ENCODE measurements around the gene SPNS3.

Gene SPNS3

DNA sequence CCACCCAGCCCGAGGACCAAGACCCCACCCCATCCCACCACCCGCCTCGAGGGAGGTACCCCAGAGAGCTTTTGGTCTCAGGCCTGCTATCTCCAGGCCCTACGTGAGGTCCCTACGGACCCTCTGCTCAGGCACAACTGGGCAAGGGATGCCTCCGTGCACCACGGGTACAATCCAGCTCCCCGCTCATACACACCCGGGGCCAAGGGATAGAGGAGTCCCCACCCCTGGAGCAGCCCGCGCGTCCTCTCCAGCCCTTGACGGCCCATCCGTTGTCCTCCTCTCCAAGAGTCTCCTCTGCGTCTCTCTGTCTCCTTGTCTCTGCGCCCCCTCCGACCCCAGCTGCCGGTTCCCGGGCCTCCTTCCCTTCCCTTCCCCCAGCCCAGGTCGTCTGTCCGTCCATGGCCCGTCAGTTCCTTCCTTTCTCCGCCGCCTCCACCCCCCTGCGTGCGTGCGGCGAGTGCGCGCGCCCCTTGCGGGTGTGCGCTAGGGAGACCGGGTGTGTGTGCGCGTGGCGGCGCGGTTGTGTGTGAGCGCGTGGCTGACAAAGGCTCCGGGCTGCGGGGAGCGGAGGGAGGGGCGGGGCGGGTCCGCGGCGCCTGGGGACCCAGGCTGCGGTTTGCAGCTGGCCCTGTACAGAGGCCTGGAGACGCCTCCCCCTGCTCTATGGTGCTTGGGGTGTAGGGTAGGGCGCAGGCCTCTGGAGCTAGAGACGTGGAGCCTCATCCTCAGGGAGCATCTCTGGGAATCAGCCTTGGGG is 65.9 kb downstream of the SPNS3 start:
- Histone ChIP-seq H3K9ac (ENCODE audit: low read length in 5 of 5) (peak overlapping the region in 3 of 5 donors; percentile 59 to 79 (median 64)), H3K4me3 (ENCODE audit: low read depth in 1 of 5, low read length in 5 of 5) (peak overlapping the region; percentile 54 to 84 (median 69)), H3K9me3 (ENCODE audit: control insufficient read depth in 5 of 5, low read length in 5 of 5) (no peaks in the 10 kb centered on the region), H3K27ac (ENCODE audit: low read depth, low read length) (no peak overlapping the region), H3K4me1 (ENCODE audit: control insufficient read depth in 5 of 5, insufficient read depth in 5 of 5, low read length in 5 of 5) (peaks cover 6 to 59% (median 32%) of the 10 kb centered on the region in 5 donors), H3K36me3 (ENCODE audit: control insufficient read depth in 5 of 5, insufficient read depth in 5 of 5, low read length in 5 of 5) (no peaks in the 10 kb centered on the region), H3K27me3 (ENCODE audit: control insufficient read depth in 5 of 5, insufficient read depth in 4 of 5, low read length in 5 of 5) (peaks cover 6 to 37% (median 34%) of the 10 kb centered on the region in 5 donors)

DNA sequence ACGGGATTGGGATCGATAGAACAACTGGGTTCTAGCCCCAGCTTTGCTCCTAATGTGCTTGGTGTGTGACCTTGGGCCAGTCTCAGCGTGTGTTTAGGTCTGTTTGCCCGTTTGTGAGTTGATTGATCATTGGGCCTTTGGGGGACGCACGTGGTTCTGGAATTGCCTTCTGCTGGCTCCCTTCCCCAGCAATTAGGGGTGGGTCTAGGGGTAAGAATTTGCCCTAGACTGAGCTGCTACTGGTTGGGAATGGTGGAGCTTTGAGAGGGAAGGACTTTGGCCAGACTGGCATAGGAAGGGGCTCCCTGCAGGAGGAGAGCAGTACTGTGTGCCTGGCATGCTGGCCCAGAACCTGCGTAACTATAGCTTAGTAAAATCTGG is 66.4 kb downstream of the SPNS3 start:
- H3K27ac ChIP-seq (ENCODE audit: low read depth, low read length), result no peak overlapping the region

DNA sequence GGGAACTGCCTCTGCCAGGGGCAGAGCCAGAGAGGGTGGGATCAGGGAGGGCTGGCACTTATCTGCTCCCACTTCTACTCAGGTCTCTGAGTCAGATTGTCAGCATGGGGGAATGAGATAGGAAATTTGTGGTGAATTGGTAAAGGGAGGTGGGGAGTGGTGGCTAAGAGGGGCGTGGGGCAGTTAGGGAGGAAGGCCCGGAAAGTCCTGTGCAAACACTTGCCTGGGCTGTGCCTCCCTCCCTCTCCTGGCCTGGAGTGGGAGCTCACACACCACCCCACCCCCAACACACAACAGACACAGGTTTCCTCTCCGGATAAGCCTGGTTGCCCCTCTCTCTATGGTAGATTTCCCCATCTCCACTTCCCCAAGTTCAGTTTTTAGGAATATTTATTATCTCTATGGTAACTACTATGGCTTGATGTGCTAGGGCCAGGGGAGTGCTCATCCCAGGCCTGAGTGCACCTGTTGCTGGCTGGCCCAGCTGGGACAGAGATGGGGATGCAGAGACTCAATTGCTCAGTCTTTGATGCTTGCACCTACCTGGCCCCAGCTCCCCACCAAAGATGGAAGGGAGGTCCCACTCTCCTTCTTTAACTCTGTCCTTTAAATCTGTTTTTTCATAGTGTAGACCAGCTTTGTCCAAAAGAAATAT is 67.7 kb downstream of the SPNS3 start:
- no peaks in the 10 kb centered on the region for H3K36me3 ChIP-seq (ENCODE audit: control insufficient read depth in 5 of 5, insufficient read depth in 5 of 5, low read length in 5 of 5)
- no peaks in the 10 kb centered on the region for H3K9me3 ChIP-seq (ENCODE audit: control insufficient read depth in 5 of 5, low read length in 5 of 5)
- peaks cover 6 to 37% (median 34%) of the 10 kb centered on the region in 5 donors for H3K27me3 ChIP-seq (ENCODE audit: control insufficient read depth in 5 of 5, insufficient read depth in 4 of 5, low read length in 5 of 5)
- no peak overlapping the region for H3K27ac ChIP-seq (ENCODE audit: low read depth, low read length)
- H3K4me1 ChIP-seq (ENCODE audit: control insufficient read depth in 5 of 5, insufficient read depth in 5 of 5, low read length in 5 of 5), result peaks cover 9 to 77% (median 49%) of the 10 kb centered on the region in 5 donors
- H3K9ac ChIP-seq (ENCODE audit: low read length in 5 of 5), result no peak overlapping the region
- peak overlapping the region in 2 of 5 donors; percentile 19 to 84 for H3K4me3 ChIP-seq (ENCODE audit: low read depth in 1 of 5, low read length in 5 of 5)

More for the DNA sequence above, 66.4 kb downstream of the SPNS3 start:
- peak overlapping the region; percentile 54 to 84 (median 69) for H3K4me3 ChIP-seq (ENCODE audit: low read depth in 1 of 5, low read length in 5 of 5)
- H3K9ac ChIP-seq (ENCODE audit: low read length in 5 of 5), result peak overlapping the region in 2 of 5 donors; percentile 16 to 79
- peaks cover 6 to 37% (median 34%) of the 10 kb centered on the region in 5 donors for H3K27me3 ChIP-seq (ENCODE audit: control insufficient read depth in 5 of 5, insufficient read depth in 4 of 5, low read length in 5 of 5)
- peaks cover 9 to 65% (median 36%) of the 10 kb centered on the region in 5 donors for H3K4me1 ChIP-seq (ENCODE audit: control insufficient read depth in 5 of 5, insufficient read depth in 5 of 5, low read length in 5 of 5)
- H3K36me3 ChIP-seq (ENCODE audit: control insufficient read depth in 5 of 5, insufficient read depth in 5 of 5, low read length in 5 of 5), result no peaks in the 10 kb centered on the region
- H3K9me3 ChIP-seq (ENCODE audit: control insufficient read depth in 5 of 5, low read length in 5 of 5), result no peaks in the 10 kb centered on the region

DNA sequence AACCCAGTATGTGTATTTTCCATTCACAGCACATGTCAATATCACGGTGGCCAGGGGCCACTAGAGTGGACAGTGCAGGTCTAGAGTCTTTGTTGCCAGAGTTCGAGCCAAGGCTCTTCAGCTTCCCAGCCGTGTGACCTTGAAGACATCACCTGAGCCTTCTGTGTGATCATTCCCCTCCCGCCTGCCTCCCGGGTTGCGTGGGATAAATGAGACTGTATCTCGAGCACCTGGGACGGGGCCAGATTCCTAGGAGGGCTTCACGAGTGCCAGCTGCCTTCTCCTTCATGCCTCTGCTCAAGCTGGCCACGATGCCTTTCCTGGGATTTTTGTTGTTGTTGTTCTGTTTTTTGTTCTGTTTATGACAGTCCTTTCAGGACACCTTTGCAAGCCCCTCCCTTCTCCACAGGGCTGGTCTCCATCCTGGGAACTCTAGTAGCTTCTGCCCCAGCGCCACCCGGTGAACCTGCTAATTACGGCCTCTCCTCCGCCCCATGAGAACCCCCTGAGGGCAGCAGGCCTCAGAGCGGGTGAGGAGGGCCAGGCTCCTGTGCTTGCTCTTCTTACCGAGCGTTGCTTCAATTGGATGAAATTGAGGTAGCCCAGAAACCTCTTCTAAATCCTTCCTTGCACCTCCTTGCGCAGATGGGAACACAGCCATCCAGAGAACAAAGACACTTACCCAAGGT is 68.9 kb downstream of the SPNS3 start:
- peaks cover 9 to 87% (median 55%) of the 10 kb centered on the region in 5 donors for H3K4me1 ChIP-seq (ENCODE audit: control insufficient read depth in 5 of 5, insufficient read depth in 5 of 5, low read length in 5 of 5)
- H3K27ac ChIP-seq (ENCODE audit: low read depth, low read length), result no peak overlapping the region

DNA sequence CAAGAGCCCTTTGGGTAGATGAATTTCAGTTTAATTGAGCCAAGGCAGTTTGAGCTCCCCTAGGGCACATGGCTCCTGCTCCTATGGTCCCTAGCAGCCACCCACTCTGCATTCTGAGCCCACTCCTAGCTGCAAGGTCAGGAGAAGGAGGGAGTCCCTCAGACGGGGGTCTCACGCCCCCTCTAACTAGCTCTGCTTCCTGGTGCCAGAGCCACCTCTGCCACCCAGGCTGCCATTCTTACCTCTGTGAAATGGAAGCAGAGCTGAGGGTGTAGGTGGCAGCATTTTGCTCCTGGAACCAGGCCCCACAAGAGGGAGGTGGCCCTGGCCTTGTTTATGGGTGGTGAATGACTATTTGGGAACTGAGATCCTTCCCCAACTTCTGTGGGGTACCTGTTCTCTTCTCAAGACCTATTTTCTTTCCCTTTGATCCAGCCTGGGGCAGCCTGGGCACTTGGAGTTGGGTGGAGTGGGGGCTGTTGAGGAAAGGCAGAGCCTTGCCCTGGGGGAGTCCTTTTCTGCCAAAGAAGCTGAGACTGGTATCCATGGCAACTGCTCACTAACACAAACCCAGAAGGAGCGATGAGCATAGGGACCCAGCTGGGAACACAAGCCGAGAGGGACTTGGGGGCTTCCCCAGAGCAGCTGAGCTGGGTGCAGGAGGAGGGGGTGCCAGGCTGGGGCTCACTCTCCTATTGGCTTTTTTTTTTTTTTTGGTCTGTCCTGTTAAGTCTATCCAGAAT is 69.7 kb downstream of the SPNS3 start:
- Histone ChIP-seq H3K27ac (ENCODE audit: low read depth, low read length) (no peak overlapping the region), H3K36me3 (ENCODE audit: control insufficient read depth in 5 of 5, insufficient read depth in 5 of 5, low read length in 5 of 5) (no peaks in the 10 kb centered on the region), H3K27me3 (ENCODE audit: control insufficient read depth in 5 of 5, insufficient read depth in 4 of 5, low read length in 5 of 5) (peaks cover 6 to 37% (median 34%) of the 10 kb centered on the region in 5 donors), H3K9me3 (ENCODE audit: control insufficient read depth in 5 of 5, low read length in 5 of 5) (no peaks in the 10 kb centered on the region), H3K9ac (ENCODE audit: low read length in 5 of 5) (no peak overlapping the region), H3K4me1 (ENCODE audit: control insufficient read depth in 5 of 5, insufficient read depth in 5 of 5, low read length in 5 of 5) (peaks cover 9 to 87% (median 48%) of the 10 kb centered on the region in 5 donors), H3K4me3 (ENCODE audit: low read depth in 1 of 5, low read length in 5 of 5) (no peak overlapping the region)

More for the DNA sequence above, 68.9 kb downstream of the SPNS3 start:
- H3K9ac ChIP-seq (ENCODE audit: low read length in 5 of 5), result no peak overlapping the region
- no peaks in the 10 kb centered on the region for H3K36me3 ChIP-seq (ENCODE audit: control insufficient read depth in 5 of 5, insufficient read depth in 5 of 5, low read length in 5 of 5)
- H3K4me3 ChIP-seq (ENCODE audit: low read depth in 1 of 5, low read length in 5 of 5), result no peak overlapping the region
- no peaks in the 10 kb centered on the region for H3K9me3 ChIP-seq (ENCODE audit: control insufficient read depth in 5 of 5, low read length in 5 of 5)
- H3K27me3 ChIP-seq (ENCODE audit: control insufficient read depth in 5 of 5, insufficient read depth in 4 of 5, low read length in 5 of 5), result peaks cover 6 to 37% (median 34%) of the 10 kb centered on the region in 5 donors

DNA sequence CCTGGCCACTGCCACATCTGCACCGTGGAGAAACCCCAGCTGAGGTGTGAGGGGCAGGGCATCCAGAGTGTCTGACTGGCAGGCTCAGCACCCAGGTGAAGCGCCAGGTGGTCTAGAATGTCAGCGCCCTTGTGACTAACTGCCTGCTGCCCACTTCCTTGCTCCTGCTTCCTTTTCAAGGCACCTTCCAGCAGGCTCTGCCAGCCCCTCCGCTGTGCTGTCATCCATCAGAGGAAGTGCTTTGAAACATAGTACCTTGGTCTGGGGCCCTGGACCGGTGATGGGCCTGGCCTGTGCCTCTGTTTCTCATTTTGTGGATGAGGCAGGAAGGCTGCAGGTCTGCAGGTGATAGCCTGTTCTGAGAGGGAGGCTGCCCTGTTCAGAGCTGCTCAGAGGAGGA is 70.4 kb downstream of the SPNS3 start:
- H3K9me3 ChIP-seq (ENCODE audit: control insufficient read depth in 5 of 5, low read length in 5 of 5), result no peaks in the 10 kb centered on the region
- no peak overlapping the region for H3K4me3 ChIP-seq (ENCODE audit: low read depth in 1 of 5, low read length in 5 of 5)
- peaks cover 9 to 94% (median 51%) of the 10 kb centered on the region in 5 donors for H3K4me1 ChIP-seq (ENCODE audit: control insufficient read depth in 5 of 5, insufficient read depth in 5 of 5, low read length in 5 of 5)
- peaks cover 6 to 37% (median 34%) of the 10 kb centered on the region in 5 donors for H3K27me3 ChIP-seq (ENCODE audit: control insufficient read depth in 5 of 5, insufficient read depth in 4 of 5, low read length in 5 of 5)
- no peak overlapping the region for H3K9ac ChIP-seq (ENCODE audit: low read length in 5 of 5)
- H3K36me3 ChIP-seq (ENCODE audit: control insufficient read depth in 5 of 5, insufficient read depth in 5 of 5, low read length in 5 of 5), result no peaks in the 10 kb centered on the region
- H3K27ac ChIP-seq (ENCODE audit: low read depth, low read length), result peak overlapping the region; percentile 9

DNA sequence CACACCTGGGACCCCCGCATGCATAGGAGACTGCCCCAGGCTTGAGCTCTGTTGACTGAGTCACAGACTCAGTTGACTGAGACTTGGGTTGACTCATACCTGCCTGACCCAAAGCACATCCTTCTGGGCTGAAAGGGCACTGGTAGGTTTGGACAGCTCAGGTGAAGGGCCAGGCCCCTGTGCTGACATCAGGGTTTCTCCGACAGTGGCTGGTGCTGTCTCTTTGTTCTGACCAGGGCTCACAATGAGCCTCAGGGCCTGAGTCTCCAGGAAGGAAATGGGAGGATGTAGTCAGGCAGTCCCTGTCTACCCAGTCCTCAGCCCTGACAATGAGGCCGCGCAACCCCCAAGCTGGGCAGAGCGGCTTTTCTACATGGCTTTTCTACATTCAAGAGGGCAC is 71.4 kb downstream of the SPNS3 start:
- Histone ChIP-seq H3K27ac (ENCODE audit: low read depth, low read length) (peak overlapping the region; percentile 9), H3K4me3 (ENCODE audit: low read depth in 1 of 5, low read length in 5 of 5) (no peak overlapping the region), H3K4me1 (ENCODE audit: control insufficient read depth in 5 of 5, insufficient read depth in 5 of 5, low read length in 5 of 5) (peaks cover 7 to 94% (median 51%) of the 10 kb centered on the region in 5 donors), H3K9me3 (ENCODE audit: control insufficient read depth in 5 of 5, low read length in 5 of 5) (no peaks in the 10 kb centered on the region), H3K9ac (ENCODE audit: low read length in 5 of 5) (peak overlapping the region in 1 of 5 donors; percentile 6), H3K27me3 (ENCODE audit: control insufficient read depth in 5 of 5, insufficient read depth in 4 of 5, low read length in 5 of 5) (peaks cover 6 to 28% (median 28%) of the 10 kb centered on the region in 5 donors), H3K36me3 (ENCODE audit: control insufficient read depth in 5 of 5, insufficient read depth in 5 of 5, low read length in 5 of 5) (no peaks in the 10 kb centered on the region)

DNA sequence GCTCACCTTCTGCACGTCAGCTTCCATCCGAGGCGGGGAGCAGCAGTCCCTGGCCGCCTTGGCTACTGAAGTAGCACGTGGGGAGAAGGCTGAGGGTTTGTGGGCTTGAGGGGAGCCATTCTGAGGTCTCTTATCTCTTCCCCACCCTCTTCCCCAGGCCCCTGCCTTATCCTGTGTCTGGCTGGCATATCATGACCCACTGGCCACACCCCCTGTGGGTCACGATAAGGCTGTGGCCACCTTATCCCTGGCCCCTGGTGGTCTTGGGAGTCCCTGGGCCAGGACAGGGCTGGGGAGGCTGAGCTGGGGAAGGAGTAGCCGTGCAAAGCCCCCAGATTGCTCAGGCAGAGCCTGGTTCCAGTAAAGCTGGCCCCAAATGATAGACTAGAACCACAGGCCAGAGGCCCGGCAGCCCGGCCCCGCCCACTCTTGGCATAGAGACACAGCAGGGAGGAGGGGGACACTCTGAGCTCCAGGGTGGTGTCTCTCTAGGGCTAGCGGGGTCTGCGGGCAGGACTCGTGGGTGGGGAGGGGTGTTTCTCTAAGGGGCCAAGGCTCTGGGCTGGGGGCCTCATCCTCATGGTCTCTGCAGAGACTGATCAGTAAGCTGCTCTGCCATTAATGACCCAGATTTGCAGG is 72.6 kb downstream of the SPNS3 start:
- Histone ChIP-seq H3K4me1 (ENCODE audit: control insufficient read depth in 5 of 5, insufficient read depth in 5 of 5, low read length in 5 of 5) (peaks cover 9 to 94% (median 56%) of the 10 kb centered on the region in 5 donors), H3K36me3 (ENCODE audit: control insufficient read depth in 5 of 5, insufficient read depth in 5 of 5, low read length in 5 of 5) (no peaks in the 10 kb centered on the region), H3K27me3 (ENCODE audit: control insufficient read depth in 5 of 5, insufficient read depth in 4 of 5, low read length in 5 of 5) (peaks cover 0 to 20% (median 17%) of the 10 kb centered on the region in 5 donors), H3K9ac (ENCODE audit: low read length in 5 of 5) (no peak overlapping the region), H3K9me3 (ENCODE audit: control insufficient read depth in 5 of 5, low read length in 5 of 5) (no peaks in the 10 kb centered on the region), H3K4me3 (ENCODE audit: low read depth in 1 of 5, low read length in 5 of 5) (no peak overlapping the region), H3K27ac (ENCODE audit: low read depth, low read length) (no peak overlapping the region)

DNA sequence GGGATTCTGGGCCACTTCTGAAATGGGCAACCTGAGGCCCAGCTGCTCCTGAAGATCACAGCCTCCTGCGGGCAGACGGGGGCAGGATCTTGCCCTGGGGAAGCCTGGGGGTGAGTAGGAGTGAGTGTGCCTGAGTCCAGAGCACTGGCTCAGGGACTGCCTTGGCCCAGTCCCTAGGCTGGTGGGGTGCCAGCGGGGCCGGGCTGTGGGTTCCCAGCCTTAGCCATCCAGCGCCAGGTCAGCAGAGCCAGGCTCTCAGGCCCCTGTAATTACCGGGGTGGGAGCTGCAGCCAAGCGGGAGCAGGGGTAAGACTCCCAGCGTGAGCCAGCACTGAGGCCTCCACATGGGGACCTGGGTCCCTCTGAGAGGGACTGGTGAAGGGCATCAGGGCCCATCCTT is 73.2 kb downstream of the SPNS3 start:
- Histone ChIP-seq H3K36me3 (ENCODE audit: control insufficient read depth in 5 of 5, insufficient read depth in 5 of 5, low read length in 5 of 5) (no peaks in the 10 kb centered on the region), H3K4me3 (ENCODE audit: low read depth in 1 of 5, low read length in 5 of 5) (no peak overlapping the region), H3K27me3 (ENCODE audit: control insufficient read depth in 5 of 5, insufficient read depth in 4 of 5, low read length in 5 of 5) (peaks cover 0 to 16% (median 14%) of the 10 kb centered on the region in 5 donors), H3K27ac (ENCODE audit: low read depth, low read length) (no peak overlapping the region), H3K9me3 (ENCODE audit: control insufficient read depth in 5 of 5, low read length in 5 of 5) (no peaks in the 10 kb centered on the region), H3K4me1 (ENCODE audit: control insufficient read depth in 5 of 5, insufficient read depth in 5 of 5, low read length in 5 of 5) (peaks cover 9 to 95% (median 57%) of the 10 kb centered on the region in 5 donors), H3K9ac (ENCODE audit: low read length in 5 of 5) (peak overlapping the region in 1 of 5 donors; percentile 33)
